Erythroblast (primary cell): ENCODE results near the gene DGKQ.
"Not testable (repeated sequence)": the region's sequence is repeated elsewhere in the genome, so short reads cannot be mapped to it uniquely, and the experiment has no call there.

Experiments used
- GATA1 ChIP-seq: IDR thresholded peaks from 2 replicates; pipeline ENCODE4 v1.6.1; 2011; ENCODE audit warnings: low read depth, mild to moderate bottlenecking, control low read depth, low read length, moderate library complexity
- POLR2A ChIP-seq: IDR thresholded peaks from 2 replicates; pipeline ENCODE4 v1.6.1; 2011; ENCODE audit warnings: mild to moderate bottlenecking, low read length

- TF ChIP-seq POLR2A, GATA1: not testable (repeated sequence)
These were observed 26.0 kb upstream of the DGKQ start for GRCh38 chr4:999240-999863.
